A549 (cell line): Measurements from ENCODE around the gene APOL5. TPM values are rescaled to one million over a fixed set of nuclear protein-coding genes. Genes with fewer than 3 reads are reported as not detected.
"Not testable (repeated sequence)": the region's sequence is repeated elsewhere in the genome, so short reads cannot be mapped to it uniquely, and the experiment has no call there.

Experiments
- ATAC-seq, 2 experiments: fragments of 200-7000 bp in 1 of 2; fragments of >200 bp in 1 of 2; cut with Nextera tagmentation in 1 of 2; cut with Tn5 transposase in 1 of 2; 3 replicates each; pipeline versions ENCODE4 v1.8.0 to v1.9.1; 2018 to 2020; ENCODE audit warnings: mild to moderate bottlenecking in 1 of 2, moderate library complexity in 1 of 2
- CTCF ChIA-PET: fragments of 300-600 bp; sonication (Branson Sonifier 250); formaldehyde crosslinking; extraction: SDS; loops from one replicate; lab custom pipeline; 2021; ENCODE audit warnings: antibody characterized with exemption, inconsistent platforms; lab: Yijun Ruan, JAX
- POLR2A ChIA-PET: fragments of 350-600 bp; formaldehyde crosslinking; extraction: SDS; loops from one replicate; lab custom pipeline; 2021; ENCODE audit warnings: antibody characterized with exemption, inconsistent platforms; lab: Yijun Ruan, JAX
- DNase-seq, 2 experiments: peaks; one replicate each; pipeline versions ENCODE4 v3.0.0 to v3.0.0-alpha.2; 2011 to 2016; ENCODE audit warnings: low read depth in 1 of 2, low spot score in 1 of 2
- FAIRE-seq: peaks from 2 replicates; lab custom pipeline; 2011; peaks lifted over from hg19 to GRCh38; lab: Jason Lieb, UNC
- H3K27ac ChIP-seq, 2 experiments: fragments of >200 bp; sonication (Bioruptor Twin); formaldehyde crosslinking; 3 replicates each; pipeline ENCODE4 v1.5.1; 2016 to 2017
- H3K4me1 ChIP-seq: fragments of >200 bp; sonication (Bioruptor Twin); formaldehyde crosslinking; 3 replicates; pipeline ENCODE4 v1.6.1; 2016
- H3K4me2 ChIP-seq: fragments of >200 bp; sonication (Bioruptor Twin); formaldehyde crosslinking; 3 replicates; pipeline ENCODE4 v1.6.1; 2016
- H3K4me3 ChIP-seq: fragments of >200 bp; sonication (Bioruptor Twin); formaldehyde crosslinking; 3 replicates; pipeline ENCODE4 v1.5.1; 2016
- H3K9me3 ChIP-seq: fragments of >200 bp; sonication (Bioruptor Twin); formaldehyde crosslinking; 3 replicates; pipeline ENCODE4 v1.6.1; 2016
- BCL3 ChIP-seq: fragments of >200 bp; sonication (Bioruptor Twin); formaldehyde crosslinking; IDR thresholded peaks from 3 replicates; pipeline ENCODE4 v1.6.1; 2016
- CBX8 ChIP-seq: fragments of 200-600 bp; sonication (generic); IDR thresholded peaks from 2 replicates; pipeline ENCODE4 v1.6.1; 2016
- CEBPB ChIP-seq, 2 experiments: fragments of >200 bp in 1 of 2; sonication (Bioruptor Twin) in 1 of 2; formaldehyde crosslinking in 1 of 2; IDR thresholded peaks; 2 replicates each; pipeline ENCODE4 v1.6.1; 2012 to 2016
- CHD2 ChIP-seq: fragments of 150-350 bp; IDR thresholded peaks from 2 replicates; pipeline ENCODE4 v1.6.1; 2014; ENCODE audit warnings: low read length; ENCODE audit not compliant: partially characterized antibody
- FOXS1 ChIP-seq: fragments of 250-450 bp; sonication (Bioruptor Pico); IDR thresholded peaks from 2 replicates; pipeline ENCODE4 v1.5.0; 2020; ENCODE audit warnings: mild to moderate bottlenecking, moderate library complexity
- GATA3 ChIP-seq: IDR thresholded peaks from 2 replicates; pipeline ENCODE4 v1.6.1; 2012; ENCODE audit warnings: borderline replicate concordance
- HOXB13 ChIP-seq: fragments of 250-450 bp; sonication (Bioruptor Pico); IDR thresholded peaks from 2 replicates; pipeline ENCODE4 v1.5.0; 2020; ENCODE audit warnings: low read depth, mild to moderate bottlenecking, moderate library complexity
- MAFK ChIP-seq: fragments of 450-650 bp; IDR thresholded peaks from 2 replicates; pipeline ENCODE4 v1.6.1; 2014; ENCODE audit not compliant: partially characterized antibody
- MAZ ChIP-seq: fragments of 150-350 bp; IDR thresholded peaks from 2 replicates; pipeline ENCODE4 v1.6.1; 2014; ENCODE audit warnings: antibody characterized with exemption, low read depth, low read length, borderline replicate concordance
- MYC ChIP-seq: IDR thresholded peaks from 2 replicates; pipeline ENCODE4 v1.6.1; 2012; ENCODE audit warnings: mild to moderate bottlenecking, inconsistent platforms, low read length, improper control_type of control experiment, borderline replicate concordance
- POLR2A ChIP-seq: IDR thresholded peaks from 2 replicates; pipeline ENCODE4 v1.6.1; 2012; ENCODE audit warnings: mild to moderate bottlenecking, low read length
- RAD21 ChIP-seq, 2 experiments: fragments of >200 bp in 1 of 2; sonication (Bioruptor Twin) in 1 of 2; formaldehyde crosslinking in 1 of 2; IDR thresholded peaks in 1 of 2; conservative IDR thresholded peaks in 1 of 2; 2 replicates in 1 of 2; 3 replicates in 1 of 2; pipeline ENCODE4 v1.6.1; 2012 to 2018; ENCODE audit warnings: inconsistent platforms in 1 of 2
- RCOR1 ChIP-seq: fragments of 150-350 bp; IDR thresholded peaks from 2 replicates; pipeline ENCODE4 v1.6.1; 2014; ENCODE audit warnings: antibody characterized with exemption, low read length, low read depth
- RNF2 ChIP-seq: fragments of 200-600 bp; sonication (generic); IDR thresholded peaks from 2 replicates; pipeline ENCODE4 v1.6.1; 2016; ENCODE audit warnings: low read depth, mild to moderate bottlenecking, antibody characterized with exemption, moderate library complexity, borderline replicate concordance
- SMC3 ChIP-seq: fragments of >200 bp; sonication (Bioruptor Twin); formaldehyde crosslinking; IDR thresholded peaks from 3 replicates; pipeline ENCODE4 v1.6.1; 2018; ENCODE audit warnings: inconsistent platforms
- TFCP2L1 ChIP-seq: fragments of 250-450 bp; sonication (Bioruptor Pico); IDR thresholded peaks from 2 replicates; pipeline ENCODE4 v1.5.0; 2021; ENCODE audit warnings: mild to moderate bottlenecking
- USF2 ChIP-seq: fragments of 450-650 bp; IDR thresholded peaks from 2 replicates; pipeline ENCODE4 v1.6.1; 2014; ENCODE audit warnings: antibody characterized with exemption
- ZNF302 ChIP-seq: fragments of 250-450 bp; sonication (Bioruptor Pico); IDR thresholded peaks from 2 replicates; pipeline ENCODE4 v1.9.0; 2021; ENCODE audit warnings: inconsistent platforms, mild to moderate bottlenecking, moderate library complexity
- WGBS: methylation state at CpG from one replicate; pipeline ENCODE4 v1.1.6; 2017; ENCODE audit errors: missing lambda C conversion rate; 5-methylcytosine and 5-hydroxymethylcytosine counted together
- polyA plus RNA-seq, 4 experiments: library from polyadenylated mRNA; depleted of rRNA in 3 of 4; stranded (reverse); fragments of >200 nt; fragmentation: RNase III in 1 of 4; extraction: RNeasy Plus Mini Kit Qiagen cat#74134 plus additional on column Dnase treatment in 1 of 4; gene quantifications; 2 replicates in 3 of 4; 3 replicates in 1 of 4; pipeline ENCODE4 v1.2.3, GENCODE V29; 2011 to 2017
- TF ChIP-seq, protein P1 (sequence below): fragments of 150-350 bp; IDR thresholded peaks from 2 replicates; pipeline ENCODE4 v1.6.1; 2014; ENCODE audit warnings: low read depth, mild to moderate bottlenecking, low read length
- TF ChIP-seq, protein P2 (sequence below): IDR thresholded peaks from 2 replicates; pipeline ENCODE4 v1.6.1; 2012; ENCODE audit warnings: low read depth, borderline replicate concordance
- TF ChIP-seq, protein P3 (sequence below): fragments of >200 bp; sonication (Bioruptor Twin); formaldehyde crosslinking; IDR thresholded peaks from 3 replicates; pipeline ENCODE4 v1.5.1; 2016

APOL5 gene
- polyA plus RNA-seq, 2 of the 4 experiments (the other 2 are of a cell fraction): not detected

DNA sequence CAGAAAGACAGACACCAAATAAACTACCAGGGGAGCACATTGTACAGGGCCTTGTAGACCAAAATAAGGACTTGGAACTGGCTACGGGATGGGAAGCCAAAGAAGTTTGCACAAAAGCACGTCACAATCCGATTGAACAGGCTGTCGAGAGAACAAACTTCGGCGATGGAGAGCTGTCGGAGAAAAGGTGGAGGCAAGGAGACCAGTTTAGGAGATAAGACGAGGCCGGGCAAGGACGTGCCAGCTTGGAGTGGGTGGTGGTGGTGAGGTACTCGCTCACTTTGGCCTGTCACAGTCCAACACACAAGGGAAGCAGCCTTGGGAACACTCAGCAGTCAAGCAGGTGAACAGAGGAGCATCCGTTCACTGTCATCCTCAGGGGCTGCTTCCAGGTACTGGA is 19.0 kb downstream of the APOL5 start:
- ATAC-seq (no peak), FAIRE-seq (no peak), DNase-seq (no peak)
- POLR2A ChIA-PET: no interaction called here
- no peak overlapping the region for H3K4me2 ChIP-seq
- H3K27ac ChIP-seq: no peak overlapping the region
- WGBS: 93% methylated on average over 12 of the region's 12 CpGs
- H3K9me3 ChIP-seq: no peaks in the 10 kb centered on the region
- CTCF ChIA-PET: no interaction called here
- H3K4me1 ChIP-seq: no peaks in the 10 kb centered on the region
- no peak overlapping the region for H3K4me3 ChIP-seq
- TF ChIP-seq MAZ (no peak), TFCP2L1 (no peak), CEBPB (IDR thresholded peaks at IDR 0.05) (no peak), RNF2 (no peak), MAFK (no peak), CHD2 (no peak), POLR2A (no peak), SMC3 (no peak), FOXS1 (CRISPR knock-in tag) (no peak), RCOR1 (no peak), MYC (no peak), HOXB13 (CRISPR knock-in tag) (no peak), USF2 (no peak), RAD21 (conservative IDR thresholded peaks at IDR 0.05 in 1 of 2, IDR thresholded peaks at IDR 0.05 in 1 of 2) (no peak), BCL3 (no peak)
- TF ChIP-seq, protein P1, sequence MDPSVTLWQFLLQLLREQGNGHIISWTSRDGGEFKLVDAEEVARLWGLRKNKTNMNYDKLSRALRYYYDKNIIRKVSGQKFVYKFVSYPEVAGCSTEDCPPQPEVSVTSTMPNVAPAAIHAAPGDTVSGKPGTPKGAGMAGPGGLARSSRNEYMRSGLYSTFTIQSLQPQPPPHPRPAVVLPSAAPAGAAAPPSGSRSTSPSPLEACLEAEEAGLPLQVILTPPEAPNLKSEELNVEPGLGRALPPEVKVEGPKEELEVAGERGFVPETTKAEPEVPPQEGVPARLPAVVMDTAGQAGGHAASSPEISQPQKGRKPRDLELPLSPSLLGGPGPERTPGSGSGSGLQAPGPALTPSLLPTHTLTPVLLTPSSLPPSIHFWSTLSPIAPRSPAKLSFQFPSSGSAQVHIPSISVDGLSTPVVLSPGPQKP: no peak
- TF ChIP-seq, protein P2, sequence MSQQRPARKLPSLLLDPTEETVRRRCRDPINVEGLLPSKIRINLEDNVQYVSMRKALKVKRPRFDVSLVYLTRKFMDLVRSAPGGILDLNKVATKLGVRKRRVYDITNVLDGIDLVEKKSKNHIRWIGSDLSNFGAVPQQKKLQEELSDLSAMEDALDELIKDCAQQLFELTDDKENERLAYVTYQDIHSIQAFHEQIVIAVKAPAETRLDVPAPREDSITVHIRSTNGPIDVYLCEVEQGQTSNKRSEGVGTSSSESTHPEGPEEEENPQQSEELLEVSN: no peak

- FAIRE-seq, DNase-seq, H3K4me1 ChIP-seq, H3K4me2 ChIP-seq, ATAC-seq, H3K4me3 ChIP-seq, POLR2A ChIA-PET, H3K27ac ChIP-seq, H3K9me3 ChIP-seq: not testable (repeated sequence)
- CTCF ChIA-PET: interaction anchor here (0.6 kb wide), 2 partner anchors 19 to 111 kb away, joined by 4 read pairs; no protein-coding TSS in a partner anchor
- 98% methylated on average over 6 of the region's 6 CpGs for WGBS
Observed at GRCh38 chr22:35737886-35738285, 20.2 kb downstream of the APOL5 start.

DNA sequence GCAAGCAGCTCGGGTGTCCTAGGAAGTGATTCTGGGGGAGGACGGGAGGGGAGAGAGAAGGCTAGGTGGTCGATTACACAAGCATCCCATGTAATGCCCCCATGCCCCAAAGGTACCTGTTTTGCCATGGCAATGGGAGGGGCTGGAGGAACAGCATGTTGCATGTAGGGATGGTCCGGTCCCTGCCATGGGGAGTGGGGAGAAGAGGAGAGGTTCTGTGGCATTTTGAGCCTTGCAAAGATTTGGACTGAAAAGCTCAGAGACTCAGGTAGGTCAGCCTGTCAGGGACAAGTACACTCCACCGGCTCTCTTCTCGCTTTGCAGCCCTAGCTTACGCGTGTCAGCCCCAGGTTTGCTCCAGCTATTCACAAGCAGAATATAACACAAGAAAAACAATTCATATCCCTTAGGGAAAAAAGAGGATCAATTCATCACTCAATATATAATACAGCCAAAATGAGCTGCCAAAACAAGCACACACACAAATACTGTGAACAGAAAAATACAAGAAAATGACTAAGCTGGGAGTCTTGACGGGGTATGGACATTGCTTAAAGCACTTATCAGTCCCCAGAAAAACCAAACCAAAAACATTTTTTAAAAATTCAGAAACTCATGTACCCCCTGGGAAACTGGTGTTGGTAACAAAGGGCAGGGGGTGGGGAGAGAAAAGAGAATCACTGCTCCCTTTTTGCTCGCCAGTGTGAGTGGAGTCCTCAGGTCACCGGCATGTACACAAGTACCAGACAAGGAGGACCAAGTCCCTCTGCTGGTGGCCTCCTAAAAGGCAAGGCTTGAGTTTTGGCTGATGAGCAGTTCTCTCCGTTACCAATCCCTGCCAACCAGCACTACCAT is 21.6 kb downstream of the APOL5 start:
- Histone ChIP-seq H3K9me3 (no peaks in the 10 kb centered on the region), H3K4me3 (no peak overlapping the region), H3K4me2 (no peak overlapping the region), H3K4me1 (peaks cover 18% of the 10 kb centered on the region), H3K27ac (no peak overlapping the region)
- 84% methylated on average over 12 of the region's 12 CpGs for WGBS
- no peak for FAIRE-seq
- ChIA-PET CTCF (interaction anchor here (0.6 to 1.5 kb wide), 3 partner anchors 44 to 113 kb away, joined by 3 to 6 read pairs (median 3); no protein-coding TSS in a partner anchor), POLR2A (no interaction called here)
- ATAC-seq: peak; percentile 65 to 77; a peak in 4 of 6 replicates
- DNase-seq: peak in 1 of 2 experiments; percentile 44
- TF ChIP-seq CBX8: no peak
- no peak for TF ChIP-seq ZNF302
- TF ChIP-seq RAD21 (conservative IDR thresholded peaks at IDR 0.05 in 1 of 2, IDR thresholded peaks at IDR 0.05 in 1 of 2): peak; percentile 27 to 33; a peak in 3 of 5 replicates
- peak; percentile 29; the same call in 2 of the 3 replicates for TF ChIP-seq SMC3
- TF ChIP-seq USF2: no peak
- TF ChIP-seq, protein P3, sequence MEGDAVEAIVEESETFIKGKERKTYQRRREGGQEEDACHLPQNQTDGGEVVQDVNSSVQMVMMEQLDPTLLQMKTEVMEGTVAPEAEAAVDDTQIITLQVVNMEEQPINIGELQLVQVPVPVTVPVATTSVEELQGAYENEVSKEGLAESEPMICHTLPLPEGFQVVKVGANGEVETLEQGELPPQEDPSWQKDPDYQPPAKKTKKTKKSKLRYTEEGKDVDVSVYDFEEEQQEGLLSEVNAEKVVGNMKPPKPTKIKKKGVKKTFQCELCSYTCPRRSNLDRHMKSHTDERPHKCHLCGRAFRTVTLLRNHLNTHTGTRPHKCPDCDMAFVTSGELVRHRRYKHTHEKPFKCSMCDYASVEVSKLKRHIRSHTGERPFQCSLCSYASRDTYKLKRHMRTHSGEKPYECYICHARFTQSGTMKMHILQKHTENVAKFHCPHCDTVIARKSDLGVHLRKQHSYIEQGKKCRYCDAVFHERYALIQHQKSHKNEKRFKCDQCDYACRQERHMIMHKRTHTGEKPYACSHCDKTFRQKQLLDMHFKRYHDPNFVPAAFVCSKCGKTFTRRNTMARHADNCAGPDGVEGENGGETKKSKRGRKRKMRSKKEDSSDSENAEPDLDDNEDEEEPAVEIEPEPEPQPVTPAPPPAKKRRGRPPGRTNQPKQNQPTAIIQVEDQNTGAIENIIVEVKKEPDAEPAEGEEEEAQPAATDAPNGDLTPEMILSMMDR: peak; percentile 12; the same call in 1 of the 3 replicates
- no peak for TF ChIP-seq GATA3
